ENCODE data around the gene PRKCE. TPM values are rescaled to one million over a fixed set of nuclear protein-coding genes. Genes with fewer than 3 reads are reported as not detected.

The PRKCE gene
- total and polyA plus RNA-seq, 2 experiments from 2014 or later: 0.94 to 1.2 TPM

- TF ChIP-seq EZH2 (IDR thresholded peaks at IDR 0.05; ENCODE audit: low read depth, unreplicated experiment): no peak
- TF ChIP-seq ETS1 (IDR thresholded peaks at IDR 0.05): no peak
- no peak for TF ChIP-seq ZNF331 (CRISPR knock-in tag; IDR thresholded peaks at IDR 0.05; ENCODE audit: low read depth)
These were observed 189.0 kb downstream of the PRKCE start (continued) for GRCh38 chr2:45840481-45840880.

- no peaks in the 10 kb centered on the region for H3K79me2 ChIP-seq (replicated peaks; ENCODE audit: insufficient read depth)
- no peak overlapping the region for H2AFZ ChIP-seq
- no peaks in the 10 kb centered on the region for H3K27me3 ChIP-seq (ENCODE audit: insufficient read depth)
- ATAC-seq (no peak), DNase-seq (ENCODE audit: low spot score) (no peak)
- Mint-ChIP-seq H3K4me1 (peaks cover 11% of the 10 kb centered on the region), H3K4me3 (no peak overlapping the region), H3K27ac (no peak overlapping the region), H3K9me3 (no peaks in the 10 kb centered on the region), H3K27me3 (ENCODE audit: insufficient read depth, low read depth, poor library complexity) (peaks cover 9% of the 10 kb centered on the region), H3K36me3 (ENCODE audit: low read depth) (no peaks in the 10 kb centered on the region)
- H3K4me2 ChIP-seq: no peak overlapping the region
- H3K4me3 ChIP-seq: no peak overlapping the region
- no peaks in the 10 kb centered on the region for H4K20me1 ChIP-seq (replicated peaks; ENCODE audit: insufficient read depth)
- H3F3A ChIP-seq (replicated peaks; ENCODE audit: low read depth): no peaks in the 10 kb centered on the region
- H3K4me1 ChIP-seq (ENCODE audit: insufficient read depth): no peaks in the 10 kb centered on the region
- no peaks in the 10 kb centered on the region for H3K36me3 ChIP-seq (ENCODE audit: insufficient read depth)
- H3K9me2 ChIP-seq (ENCODE audit: insufficient read depth): no peaks in the 10 kb centered on the region
- H3K27ac ChIP-seq (ENCODE audit: low read depth): no peak overlapping the region
- TF ChIP-seq EZH2 (IDR thresholded peaks at IDR 0.05; ENCODE audit: low read depth, unreplicated experiment) (no peak), EZH2phosphoT487 (IDR thresholded peaks at IDR 0.05; ENCODE audit: unreplicated experiment) (no peak), NANOG (IDR thresholded peaks at IDR 0.05; ENCODE audit: borderline replicate concordance) (no peak), ZNF114 (CRISPR knock-in tag; IDR thresholded peaks at IDR 0.05) (no peak), CREB1 (CRISPR knock-in tag; IDR thresholded peaks at IDR 0.05; ENCODE audit: low read depth) (no peak), ZNF462 (CRISPR knock-in tag; IDR thresholded peaks at IDR 0.05) (no peak), JUNB (IDR thresholded peaks at IDR 0.05; ENCODE audit: unreplicated experiment) (no peak), POLR2AphosphoS5 (IDR thresholded peaks at IDR 0.05; ENCODE audit: low read depth) (no peak), ZNF331 (CRISPR knock-in tag; IDR thresholded peaks at IDR 0.05; ENCODE audit: low read depth) (no peak), STAT1 (IDR thresholded peaks at IDR 0.05; ENCODE audit: unreplicated experiment) (no peak)
- TF ChIP-seq, protein P1, sequence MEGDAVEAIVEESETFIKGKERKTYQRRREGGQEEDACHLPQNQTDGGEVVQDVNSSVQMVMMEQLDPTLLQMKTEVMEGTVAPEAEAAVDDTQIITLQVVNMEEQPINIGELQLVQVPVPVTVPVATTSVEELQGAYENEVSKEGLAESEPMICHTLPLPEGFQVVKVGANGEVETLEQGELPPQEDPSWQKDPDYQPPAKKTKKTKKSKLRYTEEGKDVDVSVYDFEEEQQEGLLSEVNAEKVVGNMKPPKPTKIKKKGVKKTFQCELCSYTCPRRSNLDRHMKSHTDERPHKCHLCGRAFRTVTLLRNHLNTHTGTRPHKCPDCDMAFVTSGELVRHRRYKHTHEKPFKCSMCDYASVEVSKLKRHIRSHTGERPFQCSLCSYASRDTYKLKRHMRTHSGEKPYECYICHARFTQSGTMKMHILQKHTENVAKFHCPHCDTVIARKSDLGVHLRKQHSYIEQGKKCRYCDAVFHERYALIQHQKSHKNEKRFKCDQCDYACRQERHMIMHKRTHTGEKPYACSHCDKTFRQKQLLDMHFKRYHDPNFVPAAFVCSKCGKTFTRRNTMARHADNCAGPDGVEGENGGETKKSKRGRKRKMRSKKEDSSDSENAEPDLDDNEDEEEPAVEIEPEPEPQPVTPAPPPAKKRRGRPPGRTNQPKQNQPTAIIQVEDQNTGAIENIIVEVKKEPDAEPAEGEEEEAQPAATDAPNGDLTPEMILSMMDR (conservative IDR thresholded peaks at IDR 0.05; ENCODE audit: low read depth in 2 of 2): no peak
- TF ChIP-seq, protein P2, sequence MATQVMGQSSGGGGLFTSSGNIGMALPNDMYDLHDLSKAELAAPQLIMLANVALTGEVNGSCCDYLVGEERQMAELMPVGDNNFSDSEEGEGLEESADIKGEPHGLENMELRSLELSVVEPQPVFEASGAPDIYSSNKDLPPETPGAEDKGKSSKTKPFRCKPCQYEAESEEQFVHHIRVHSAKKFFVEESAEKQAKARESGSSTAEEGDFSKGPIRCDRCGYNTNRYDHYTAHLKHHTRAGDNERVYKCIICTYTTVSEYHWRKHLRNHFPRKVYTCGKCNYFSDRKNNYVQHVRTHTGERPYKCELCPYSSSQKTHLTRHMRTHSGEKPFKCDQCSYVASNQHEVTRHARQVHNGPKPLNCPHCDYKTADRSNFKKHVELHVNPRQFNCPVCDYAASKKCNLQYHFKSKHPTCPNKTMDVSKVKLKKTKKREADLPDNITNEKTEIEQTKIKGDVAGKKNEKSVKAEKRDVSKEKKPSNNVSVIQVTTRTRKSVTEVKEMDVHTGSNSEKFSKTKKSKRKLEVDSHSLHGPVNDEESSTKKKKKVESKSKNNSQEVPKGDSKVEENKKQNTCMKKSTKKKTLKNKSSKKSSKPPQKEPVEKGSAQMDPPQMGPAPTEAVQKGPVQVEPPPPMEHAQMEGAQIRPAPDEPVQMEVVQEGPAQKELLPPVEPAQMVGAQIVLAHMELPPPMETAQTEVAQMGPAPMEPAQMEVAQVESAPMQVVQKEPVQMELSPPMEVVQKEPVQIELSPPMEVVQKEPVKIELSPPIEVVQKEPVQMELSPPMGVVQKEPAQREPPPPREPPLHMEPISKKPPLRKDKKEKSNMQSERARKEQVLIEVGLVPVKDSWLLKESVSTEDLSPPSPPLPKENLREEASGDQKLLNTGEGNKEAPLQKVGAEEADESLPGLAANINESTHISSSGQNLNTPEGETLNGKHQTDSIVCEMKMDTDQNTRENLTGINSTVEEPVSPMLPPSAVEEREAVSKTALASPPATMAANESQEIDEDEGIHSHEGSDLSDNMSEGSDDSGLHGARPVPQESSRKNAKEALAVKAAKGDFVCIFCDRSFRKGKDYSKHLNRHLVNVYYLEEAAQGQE (IDR thresholded peaks at IDR 0.05; ENCODE audit: unreplicated experiment): no peak
These were observed 190.4 kb downstream of the PRKCE start for GRCh38 chr2:45841752-45842407.
